Fibroblast of lung (primary cell): ENCODE measurements around the gene CENPP.

Source experiments
- CTCF ChIP-seq, 2 donors: IDR thresholded peaks in 1 of 2; conservative IDR thresholded peaks in 1 of 2; 1 replicate in 1 of 2; 2 replicates in 1 of 2; pipeline ENCODE4 v1.5.1; 2011 to 2012; ENCODE audit warnings: low read length in 2 of 2, control low read depth in 1 of 2, inconsistent platforms in 1 of 2, low read depth in 1 of 2, mild to moderate bottlenecking in 1 of 2
- EZH2 ChIP-seq: IDR thresholded peaks from 2 replicates; pipeline ENCODE4 v1.5.1; 2012; ENCODE audit warnings: low read length, control low read depth, mild to moderate bottlenecking; ENCODE audit errors: missing control alignments

GRCh38 chr9:92504881-92505280 lies 179.1 kb downstream of the CENPP start:
- TF ChIP-seq CTCF (conservative IDR thresholded peaks at IDR 0.05 in 1 of 2, IDR thresholded peaks at IDR 0.05 in 1 of 2; ENCODE audit: low read depth in 1 of 2, low read length in 2 of 2) (no peak), EZH2 (no peak)
